Measurements from ENCODE around the gene MMP2. TPM values are rescaled to one million over a fixed set of nuclear protein-coding genes. Genes with fewer than 3 reads are reported as not detected.

The MMP2 gene
- total and polyA plus RNA-seq, 2 of the 13 experiments (the other 11 are each of a cell fraction or from before 2014, with no cell fraction given): 0.31 to 1.3 TPM

DNA sequence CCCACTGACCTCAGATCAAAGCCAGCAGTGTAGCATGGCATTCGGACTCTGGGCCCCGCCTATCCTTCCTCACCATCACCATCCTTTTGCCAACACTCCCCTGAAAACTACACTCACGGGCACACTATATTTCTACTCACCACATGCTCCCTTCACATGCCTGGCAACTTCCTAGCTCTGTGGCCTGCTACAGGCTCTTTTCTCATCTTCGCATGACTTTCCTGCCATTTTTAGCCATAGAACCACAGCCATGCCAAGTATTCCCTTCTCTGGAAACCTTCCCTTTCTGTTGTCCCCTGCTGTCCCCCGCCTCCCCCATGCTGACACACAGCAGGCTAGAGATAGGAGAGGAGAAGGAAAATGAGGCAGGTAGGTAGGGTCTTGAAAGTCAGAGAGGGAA, 45.5 kb upstream of the MMP2 start:
- 56% methylated on average over 5 of the region's 5 CpGs for WGBS (ENCODE audit: low lambda C conversion rate)
- no TSS peak for BruUV-seq (replicated peaks)
- intact Hi-C loops (cut with micrococcal nuclease; ENCODE audit: unreplicated experiment) (no loop called here), in situ Hi-C loops (cut with HindIII; ENCODE audit: extremely low pct_ligation_motif_present, low pct_unique_long_range_greater_than_20kb) (no loop called here)
- Histone ChIP-seq H3K4me1 (ENCODE audit: insufficient read depth, low read length) (peaks cover 9% of the 10 kb centered on the region; the same call in 1 of the 2 replicates), H3K9ac (ENCODE audit: insufficient read depth, low read depth, low read length) (no peak overlapping the region), H3K27me3 (ENCODE audit: control insufficient read depth in 1 of 2, insufficient read depth in 2 of 2, low read length in 2 of 2) (peaks cover 0 to 8% of the 10 kb centered on the region in 2 experiments; a peak in 1 of 5 replicates), H3K9me3 (ENCODE audit: low read length) (no peaks in the 10 kb centered on the region), H2AFZ (ENCODE audit: low read length) (no peak overlapping the region), H3K79me2 (ENCODE audit: insufficient read depth, low read length) (no peaks in the 10 kb centered on the region), H4K20me1 (ENCODE audit: insufficient read depth, low read length) (no peaks in the 10 kb centered on the region), H3K36me3 (replicated peaks in 1 of 2; ENCODE audit: control insufficient read depth in 1 of 2, insufficient read depth in 2 of 2, low read length in 2 of 2) (no peaks in the 10 kb centered on the region), H3K4me2 (ENCODE audit: low read depth, low read length) (no peak overlapping the region), H3K4me3 (replicated peaks in 1 of 3; ENCODE audit: insufficient read depth in 1 of 3, low read depth in 2 of 3, low read length in 3 of 3) (no peak overlapping the region), H3K27ac (ENCODE audit: extremely low read length, insufficient read depth, low read length) (no peak overlapping the region)
- no peak for DNase-seq (ENCODE audit: low spot score)
- ChIA-PET POLR2A (no interaction called here), CTCF (ENCODE audit: low intra/inter-chr PET ratio, low total read pairs) (no interaction called here)
- TF ChIP-seq ZKSCAN1 (IDR thresholded peaks at IDR 0.05; ENCODE audit: low read length): no peak
- TF ChIP-seq ZBTB42 (CRISPR knock-in tag; IDR thresholded peaks at IDR 0.05): no peak
- TF ChIP-seq, protein P1, sequence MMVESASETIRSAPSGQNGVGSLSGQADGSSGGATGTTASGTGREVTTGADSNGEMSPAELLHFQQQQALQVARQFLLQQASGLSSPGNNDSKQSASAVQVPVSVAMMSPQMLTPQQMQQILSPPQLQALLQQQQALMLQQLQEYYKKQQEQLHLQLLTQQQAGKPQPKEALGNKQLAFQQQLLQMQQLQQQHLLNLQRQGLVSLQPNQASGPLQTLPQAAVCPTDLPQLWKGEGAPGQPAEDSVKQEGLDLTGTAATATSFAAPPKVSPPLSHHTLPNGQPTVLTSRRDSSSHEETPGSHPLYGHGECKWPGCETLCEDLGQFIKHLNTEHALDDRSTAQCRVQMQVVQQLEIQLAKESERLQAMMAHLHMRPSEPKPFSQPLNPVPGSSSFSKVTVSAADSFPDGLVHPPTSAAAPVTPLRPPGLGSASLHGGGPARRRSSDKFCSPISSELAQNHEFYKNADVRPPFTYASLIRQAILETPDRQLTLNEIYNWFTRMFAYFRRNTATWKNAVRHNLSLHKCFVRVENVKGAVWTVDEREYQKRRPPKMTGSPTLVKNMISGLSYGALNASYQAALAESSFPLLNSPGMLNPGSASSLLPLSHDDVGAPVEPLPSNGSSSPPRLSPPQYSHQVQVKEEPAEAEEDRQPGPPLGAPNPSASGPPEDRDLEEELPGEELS (CRISPR knock-in tag; IDR thresholded peaks at IDR 0.05): no peak
- ATAC-seq: no peak
- no peak for FAIRE-seq

DNA sequence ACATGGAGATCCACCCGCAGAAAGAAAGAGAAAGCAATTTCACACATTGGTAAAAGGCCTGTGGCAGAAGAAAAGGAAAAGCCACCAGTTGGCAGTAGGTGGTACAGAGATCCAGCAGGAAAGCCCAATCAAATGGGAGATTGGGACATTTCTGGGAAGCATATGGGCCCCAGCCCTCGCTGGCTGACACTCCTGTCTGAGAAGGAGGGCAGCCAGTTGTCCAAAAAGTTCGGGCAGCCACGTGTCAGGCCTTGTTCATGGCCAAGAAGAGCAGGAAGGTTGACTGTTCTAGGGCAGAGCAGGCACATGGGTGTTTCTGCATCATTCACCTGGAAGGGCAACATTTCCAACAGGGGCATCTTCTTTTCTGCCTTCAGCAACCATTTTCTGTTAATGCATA, 45.0 kb upstream of the MMP2 start:
- ChIA-PET CTCF (ENCODE audit: low intra/inter-chr PET ratio, low total read pairs) (no interaction called here), POLR2A (no interaction called here)
- peaks cover 9% of the 10 kb centered on the region; the same call in 1 of the 2 replicates for H3K4me1 ChIP-seq (ENCODE audit: insufficient read depth, low read length)
- FAIRE-seq: no peak
- H3K27ac ChIP-seq (ENCODE audit: extremely low read length, insufficient read depth, low read length): no peak overlapping the region
- DNase-seq (ENCODE audit: low spot score): no peak
- BruUV-seq (replicated peaks): no TSS peak
- in situ Hi-C loops (cut with HindIII; ENCODE audit: extremely low pct_ligation_motif_present, low pct_unique_long_range_greater_than_20kb) (no loop called here), intact Hi-C loops (cut with micrococcal nuclease; ENCODE audit: unreplicated experiment) (no loop called here)
- H4K20me1 ChIP-seq (ENCODE audit: insufficient read depth, low read length): no peaks in the 10 kb centered on the region
- WGBS (ENCODE audit: low lambda C conversion rate): 47% methylated on average over 2 of the region's 4 CpGs
- H3K9me3 ChIP-seq (ENCODE audit: low read length): no peaks in the 10 kb centered on the region
- H3K27me3 ChIP-seq (ENCODE audit: control insufficient read depth in 1 of 2, insufficient read depth in 2 of 2, low read length in 2 of 2): peaks cover 0 to 8% of the 10 kb centered on the region in 2 experiments; a peak in 1 of 5 replicates
- H3K9ac ChIP-seq (ENCODE audit: insufficient read depth, low read depth, low read length): no peak overlapping the region
- no peak overlapping the region for H3K4me2 ChIP-seq (ENCODE audit: low read depth, low read length)
- no peak overlapping the region for H2AFZ ChIP-seq (ENCODE audit: low read length)
- H3K36me3 ChIP-seq (replicated peaks in 1 of 2; ENCODE audit: control insufficient read depth in 1 of 2, insufficient read depth in 2 of 2, low read length in 2 of 2): no peaks in the 10 kb centered on the region
- no peak overlapping the region for H3K4me3 ChIP-seq (replicated peaks in 1 of 3; ENCODE audit: insufficient read depth in 1 of 3, low read depth in 2 of 3, low read length in 3 of 3)
- no peak for ATAC-seq
- no peaks in the 10 kb centered on the region for H3K79me2 ChIP-seq (ENCODE audit: insufficient read depth, low read length)
- no peak for TF ChIP-seq MED1 (CRISPR knock-in tag; IDR thresholded peaks at IDR 0.05)
- TF ChIP-seq, protein P2, sequence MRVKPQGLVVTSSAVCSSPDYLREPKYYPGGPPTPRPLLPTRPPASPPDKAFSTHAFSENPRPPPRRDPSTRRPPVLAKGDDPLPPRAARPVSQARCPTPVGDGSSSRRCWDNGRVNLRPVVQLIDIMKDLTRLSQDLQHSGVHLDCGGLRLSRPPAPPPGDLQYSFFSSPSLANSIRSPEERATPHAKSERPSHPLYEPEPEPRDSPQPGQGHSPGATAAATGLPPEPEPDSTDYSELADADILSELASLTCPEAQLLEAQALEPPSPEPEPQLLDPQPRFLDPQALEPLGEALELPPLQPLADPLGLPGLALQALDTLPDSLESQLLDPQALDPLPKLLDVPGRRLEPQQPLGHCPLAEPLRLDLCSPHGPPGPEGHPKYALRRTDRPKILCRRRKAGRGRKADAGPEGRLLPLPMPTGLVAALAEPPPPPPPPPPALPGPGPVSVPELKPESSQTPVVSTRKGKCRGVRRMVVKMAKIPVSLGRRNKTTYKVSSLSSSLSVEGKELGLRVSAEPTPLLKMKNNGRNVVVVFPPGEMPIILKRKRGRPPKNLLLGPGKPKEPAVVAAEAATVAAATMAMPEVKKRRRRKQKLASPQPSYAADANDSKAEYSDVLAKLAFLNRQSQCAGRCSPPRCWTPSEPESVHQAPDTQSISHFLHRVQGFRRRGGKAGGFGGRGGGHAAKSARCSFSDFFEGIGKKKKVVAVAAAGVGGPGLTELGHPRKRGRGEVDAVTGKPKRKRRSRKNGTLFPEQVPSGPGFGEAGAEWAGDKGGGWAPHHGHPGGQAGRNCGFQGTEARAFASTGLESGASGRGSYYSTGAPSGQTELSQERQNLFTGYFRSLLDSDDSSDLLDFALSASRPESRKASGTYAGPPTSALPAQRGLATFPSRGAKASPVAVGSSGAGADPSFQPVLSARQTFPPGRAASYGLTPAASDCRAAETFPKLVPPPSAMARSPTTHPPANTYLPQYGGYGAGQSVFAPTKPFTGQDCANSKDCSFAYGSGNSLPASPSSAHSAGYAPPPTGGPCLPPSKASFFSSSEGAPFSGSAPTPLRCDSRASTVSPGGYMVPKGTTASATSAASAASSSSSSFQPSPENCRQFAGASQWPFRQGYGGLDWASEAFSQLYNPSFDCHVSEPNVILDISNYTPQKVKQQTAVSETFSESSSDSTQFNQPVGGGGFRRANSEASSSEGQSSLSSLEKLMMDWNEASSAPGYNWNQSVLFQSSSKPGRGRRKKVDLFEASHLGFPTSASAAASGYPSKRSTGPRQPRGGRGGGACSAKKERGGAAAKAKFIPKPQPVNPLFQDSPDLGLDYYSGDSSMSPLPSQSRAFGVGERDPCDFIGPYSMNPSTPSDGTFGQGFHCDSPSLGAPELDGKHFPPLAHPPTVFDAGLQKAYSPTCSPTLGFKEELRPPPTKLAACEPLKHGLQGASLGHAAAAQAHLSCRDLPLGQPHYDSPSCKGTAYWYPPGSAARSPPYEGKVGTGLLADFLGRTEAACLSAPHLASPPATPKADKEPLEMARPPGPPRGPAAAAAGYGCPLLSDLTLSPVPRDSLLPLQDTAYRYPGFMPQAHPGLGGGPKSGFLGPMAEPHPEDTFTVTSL (CRISPR knock-in tag; IDR thresholded peaks at IDR 0.05; ENCODE audit: borderline replicate concordance): no peak
- no peak for TF ChIP-seq HMGXB3 (CRISPR knock-in tag; IDR thresholded peaks at IDR 0.05; ENCODE audit: borderline replicate concordance)

Data from HepG2 (cell line).